ENCODE measurements around the gene NKX3-2. TPM values are rescaled to one million over a fixed set of nuclear protein-coding genes. Genes with fewer than 3 reads are reported as not detected.

Gene NKX3-2
- total RNA-seq, 4 donors from 2014 or later, result 0.78 TPM; not detected in 3

DNA sequence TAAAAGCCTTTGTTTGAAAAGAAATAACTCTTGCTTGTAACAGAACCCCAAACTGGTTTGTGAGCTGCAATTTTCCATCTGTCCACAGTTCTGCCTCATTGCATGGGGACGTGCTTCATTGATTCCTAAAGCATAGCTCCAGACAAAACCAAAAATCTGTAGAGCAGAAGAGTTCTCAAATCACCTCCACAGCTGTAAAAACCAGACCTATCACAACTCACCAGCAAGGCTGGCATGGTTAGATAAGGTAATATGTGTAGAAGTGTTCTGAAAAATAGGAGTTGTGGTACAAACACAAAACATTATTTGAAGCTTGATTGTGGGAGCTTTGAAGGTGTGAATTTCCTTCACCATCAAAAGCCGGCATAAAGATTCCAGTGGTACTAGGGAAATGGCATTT is 47.7 kb downstream of the NKX3-2 start:
- intact Hi-C loops (cut with DNase I; ENCODE audit: low total_unique reads), result no loop called here
- H3K4me3 ChIP-seq (ENCODE audit: low read depth, poor library complexity, severe bottlenecking), result no peak overlapping the region
- DNase-seq (ENCODE audit: low spot score in 2 of 2), result no peak
- TF ChIP-seq POLR2A (IDR thresholded peaks at IDR 0.05), result no peak
- TF ChIP-seq, protein P1, sequence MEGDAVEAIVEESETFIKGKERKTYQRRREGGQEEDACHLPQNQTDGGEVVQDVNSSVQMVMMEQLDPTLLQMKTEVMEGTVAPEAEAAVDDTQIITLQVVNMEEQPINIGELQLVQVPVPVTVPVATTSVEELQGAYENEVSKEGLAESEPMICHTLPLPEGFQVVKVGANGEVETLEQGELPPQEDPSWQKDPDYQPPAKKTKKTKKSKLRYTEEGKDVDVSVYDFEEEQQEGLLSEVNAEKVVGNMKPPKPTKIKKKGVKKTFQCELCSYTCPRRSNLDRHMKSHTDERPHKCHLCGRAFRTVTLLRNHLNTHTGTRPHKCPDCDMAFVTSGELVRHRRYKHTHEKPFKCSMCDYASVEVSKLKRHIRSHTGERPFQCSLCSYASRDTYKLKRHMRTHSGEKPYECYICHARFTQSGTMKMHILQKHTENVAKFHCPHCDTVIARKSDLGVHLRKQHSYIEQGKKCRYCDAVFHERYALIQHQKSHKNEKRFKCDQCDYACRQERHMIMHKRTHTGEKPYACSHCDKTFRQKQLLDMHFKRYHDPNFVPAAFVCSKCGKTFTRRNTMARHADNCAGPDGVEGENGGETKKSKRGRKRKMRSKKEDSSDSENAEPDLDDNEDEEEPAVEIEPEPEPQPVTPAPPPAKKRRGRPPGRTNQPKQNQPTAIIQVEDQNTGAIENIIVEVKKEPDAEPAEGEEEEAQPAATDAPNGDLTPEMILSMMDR (IDR thresholded peaks at IDR 0.05), result no peak
- 50 to 65% methylated on average over 2 of the region's 2 CpGs for WGBS, 2 donors

DNA sequence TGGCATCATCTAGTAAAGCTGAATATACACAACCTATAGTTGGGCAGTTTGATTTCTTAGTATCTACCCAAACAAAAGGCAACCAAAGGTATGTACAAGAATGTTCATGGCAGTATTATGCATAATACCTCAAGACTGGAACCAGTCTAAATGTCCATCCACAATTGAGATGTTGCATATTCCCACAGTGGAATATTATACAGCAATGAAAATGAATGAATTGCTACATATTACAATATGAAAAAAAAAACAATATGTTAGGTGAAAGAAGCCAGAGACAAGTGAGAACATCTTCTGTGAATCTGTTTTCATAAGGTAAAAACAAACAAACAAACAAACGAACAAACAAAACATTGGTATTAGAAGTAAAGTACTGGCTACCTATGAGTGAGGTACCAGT is 48.6 kb downstream of the NKX3-2 start:
- no peak for TF ChIP-seq POLR2A (IDR thresholded peaks at IDR 0.05)
- TF ChIP-seq, protein P1 (IDR thresholded peaks at IDR 0.05), result no peak
- no peak for DNase-seq (ENCODE audit: low spot score in 2 of 2)
- WGBS, 2 donors, result 92% methylated on average over 1 of the region's 1 CpG
- H3K4me3 ChIP-seq (ENCODE audit: low read depth, poor library complexity, severe bottlenecking), result no peak overlapping the region
- intact Hi-C loops (cut with DNase I; ENCODE audit: low total_unique reads), result no loop called here

DNA sequence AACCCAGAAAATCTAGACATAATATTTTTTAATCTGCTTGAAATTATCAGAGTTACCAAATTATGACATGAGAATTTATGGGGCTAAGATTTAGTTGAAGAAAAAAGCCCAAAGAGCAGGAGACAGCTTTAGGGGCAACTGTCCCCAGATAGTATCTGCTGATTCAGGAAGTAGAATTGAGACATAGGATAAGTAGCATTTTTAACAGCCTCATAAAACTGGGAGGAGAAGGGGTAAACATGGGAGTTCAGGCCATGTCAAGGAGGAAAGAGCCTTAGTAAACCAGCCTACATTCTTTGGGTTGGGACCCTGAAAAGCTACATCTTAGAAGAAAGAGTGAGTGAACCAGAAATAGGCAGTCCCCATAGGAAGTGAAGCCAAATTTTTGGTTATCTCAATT is 50.5 kb downstream of the NKX3-2 start:
- no peak for DNase-seq (ENCODE audit: low spot score in 2 of 2)

DNA sequence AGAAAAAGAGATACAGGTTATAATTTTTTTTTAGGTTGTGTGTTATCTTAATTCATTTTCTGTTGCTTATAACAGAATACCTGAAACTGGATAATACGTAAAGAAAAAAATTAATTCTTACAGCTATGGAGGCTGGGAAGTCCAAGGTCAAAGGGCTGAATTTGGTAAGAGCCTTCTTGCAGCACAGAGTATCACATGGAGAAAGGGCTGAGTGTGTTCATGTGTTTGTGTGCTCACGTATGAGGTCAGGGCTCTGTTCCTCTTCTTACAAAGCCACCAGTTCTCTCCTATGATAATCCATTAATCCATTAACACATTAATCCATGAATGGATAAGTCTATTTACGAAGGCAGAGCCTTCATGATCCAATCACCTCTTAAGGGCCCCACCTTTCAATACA is 51.6 kb downstream of the NKX3-2 start:
- H3K4me3 ChIP-seq (ENCODE audit: low read depth, poor library complexity, severe bottlenecking), result no peak overlapping the region
- intact Hi-C loops (cut with DNase I; ENCODE audit: low total_unique reads), result no loop called here
- 83 to 85% methylated on average over 3 of the region's 3 CpGs for WGBS, 2 donors
- DNase-seq (ENCODE audit: low spot score in 2 of 2), result no peak
- TF ChIP-seq POLR2A (IDR thresholded peaks at IDR 0.05), result no peak
- TF ChIP-seq, protein P1 (IDR thresholded peaks at IDR 0.05), result no peak

More for the DNA sequence above, 50.5 kb downstream of the NKX3-2 start:
- intact Hi-C loops (cut with DNase I; ENCODE audit: low total_unique reads), result no loop called here
- no peak overlapping the region for H3K4me3 ChIP-seq (ENCODE audit: low read depth, poor library complexity, severe bottlenecking)
- no peak for TF ChIP-seq POLR2A (IDR thresholded peaks at IDR 0.05)

Other genes starting within 250 kb of the NKX3-2 start
- 10 to 100 TPM in 3 of 4 donors, 1 to 10 TPM in 1; 7.2 to 14.9 (median 13.1) TPM for gene RAB28, start 60.2 kb downstream of the NKX3-2 start, total RNA-seq
- gene BOD1L1, start 83.2 kb upstream of the NKX3-2 start, total RNA-seq, result 10 to 100 TPM; 25.3 to 32.7 (median 30.6) TPM